GM21526 (cell line): Measurements from ENCODE around the gene TGFA.

Experiments
- ATAC-seq: cut with Tn5 transposase; IDR thresholded peaks from one replicate; pipeline ENCODE4 v1.9.1; 2021; ENCODE audit warnings: moderate library complexity; ENCODE audit not compliant: unreplicated experiment, low FRiP score

Gene TGFA

DNA sequence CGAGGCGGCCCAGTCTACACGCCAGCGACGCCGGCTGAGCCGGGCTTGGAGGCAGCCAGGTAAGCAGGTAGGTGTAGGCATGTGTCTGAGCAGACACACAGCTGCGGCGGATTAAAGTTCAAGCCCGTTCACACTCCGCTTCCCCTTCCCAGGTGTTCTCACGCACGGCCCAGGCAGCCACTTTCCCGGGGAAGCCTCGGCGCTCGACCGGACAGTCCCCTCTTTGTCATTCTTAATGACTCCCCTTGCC, 367 bp downstream of the TGFA start:
- no peak for ATAC-seq

DNA sequence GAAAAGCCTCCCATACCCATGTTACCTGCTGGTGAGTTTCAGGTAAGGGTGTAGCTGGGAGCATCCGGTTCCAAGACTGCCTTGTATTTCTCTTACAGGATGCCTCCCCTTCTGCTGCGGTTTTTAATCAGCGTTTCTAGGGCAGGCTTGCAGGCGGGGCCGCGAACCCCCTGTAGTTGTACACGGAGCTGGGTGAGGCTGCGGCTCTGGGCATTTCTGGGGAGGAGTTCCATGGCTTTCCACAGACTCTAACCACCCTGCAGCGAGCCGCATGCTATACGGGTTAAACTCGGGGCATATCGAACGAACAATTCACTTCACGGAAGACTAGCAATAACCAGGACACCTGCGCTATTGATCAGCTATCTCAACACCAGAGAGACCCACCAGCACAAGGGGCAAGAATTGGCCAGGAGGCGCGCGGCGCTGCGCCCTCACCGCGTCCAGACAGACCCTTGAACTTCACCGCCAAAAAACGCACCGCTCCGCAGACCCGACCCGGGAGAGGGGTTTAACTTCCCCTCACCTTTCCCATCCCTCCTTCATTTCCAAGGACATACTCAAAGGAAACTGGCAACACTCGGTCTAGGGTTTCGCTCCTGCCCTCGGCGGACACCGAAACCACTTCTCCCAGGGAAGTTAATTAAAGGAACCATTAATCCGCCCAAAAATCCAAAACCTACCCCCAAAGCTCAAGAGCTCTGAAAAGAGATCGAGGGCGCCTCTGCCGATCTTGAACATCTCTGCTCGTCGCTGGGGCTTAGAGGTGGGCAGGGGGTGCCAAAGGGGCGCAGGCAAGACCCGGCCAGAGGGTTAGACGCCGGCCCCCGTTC, 909 bp downstream of the TGFA start:
- no peak for ATAC-seq

DNA sequence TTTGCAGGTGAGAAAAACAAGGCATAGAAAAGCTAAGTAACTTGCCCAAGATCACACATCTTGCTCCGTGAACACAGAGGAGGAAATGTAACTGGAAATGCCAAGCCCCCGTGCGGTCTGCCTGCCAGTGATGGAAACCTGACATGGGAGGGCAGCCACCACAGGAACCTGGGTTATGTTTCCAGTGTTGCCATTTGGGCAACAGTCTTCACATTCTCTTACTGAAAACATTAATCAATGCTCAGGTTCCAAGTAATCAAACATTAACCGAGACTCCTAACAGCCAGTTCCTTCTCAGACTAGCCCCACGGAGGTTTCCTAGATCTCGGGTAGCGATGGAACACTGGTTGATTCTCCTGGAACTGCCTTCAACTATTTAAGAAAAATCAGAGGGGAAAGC, 2.5 kb downstream of the TGFA start:
- no peak for ATAC-seq

DNA sequence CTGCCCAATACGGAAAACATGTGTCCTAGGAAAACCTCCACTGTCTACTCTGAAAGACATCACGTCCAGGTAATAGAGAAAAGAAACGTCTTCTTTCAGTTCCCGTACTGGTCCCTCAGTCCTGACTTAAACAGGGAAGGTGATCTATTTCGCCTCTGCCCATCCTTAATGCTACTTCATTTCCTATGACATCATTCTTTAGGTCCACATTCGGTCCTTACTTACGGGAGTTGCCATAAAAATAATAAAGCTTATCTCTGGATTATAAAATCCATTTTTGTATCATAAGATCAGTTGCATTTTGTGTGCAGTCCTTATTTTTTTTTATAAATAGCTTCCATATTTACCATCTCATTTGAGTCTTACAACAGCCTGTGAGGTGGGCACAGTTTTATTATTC, 3.7 kb downstream of the TGFA start:
- no peak for ATAC-seq

DNA sequence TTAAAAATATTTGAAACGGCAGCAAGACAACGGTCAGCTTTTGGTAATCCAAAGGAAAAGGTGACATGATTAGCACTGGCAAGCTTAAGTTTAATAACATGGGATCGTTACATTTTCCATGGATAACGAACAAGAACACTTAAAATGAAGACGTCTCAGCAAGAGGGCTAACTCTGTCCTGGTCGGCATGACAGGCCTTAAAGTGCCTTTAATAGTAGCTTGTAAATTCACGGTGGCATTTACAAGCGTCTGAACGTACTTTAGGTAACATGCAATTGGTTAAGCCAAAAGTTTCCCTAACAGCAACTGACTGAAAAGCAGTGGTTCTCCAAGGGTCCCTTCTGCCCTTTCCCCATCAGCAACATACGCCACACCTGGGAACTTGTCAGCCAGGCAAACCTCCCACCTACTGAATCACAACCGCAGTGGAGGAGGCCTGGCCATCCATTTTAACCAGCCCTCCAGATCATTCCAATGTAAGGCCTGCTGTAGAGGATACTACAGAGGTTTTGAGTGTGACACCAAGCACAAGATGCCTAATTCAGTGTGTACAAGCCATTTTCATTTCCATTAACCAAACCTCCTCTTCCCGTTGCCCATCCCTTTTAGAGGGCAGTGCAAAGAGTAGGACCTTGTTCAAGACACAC, 4.4 kb downstream of the TGFA start:
- no peak for ATAC-seq

DNA sequence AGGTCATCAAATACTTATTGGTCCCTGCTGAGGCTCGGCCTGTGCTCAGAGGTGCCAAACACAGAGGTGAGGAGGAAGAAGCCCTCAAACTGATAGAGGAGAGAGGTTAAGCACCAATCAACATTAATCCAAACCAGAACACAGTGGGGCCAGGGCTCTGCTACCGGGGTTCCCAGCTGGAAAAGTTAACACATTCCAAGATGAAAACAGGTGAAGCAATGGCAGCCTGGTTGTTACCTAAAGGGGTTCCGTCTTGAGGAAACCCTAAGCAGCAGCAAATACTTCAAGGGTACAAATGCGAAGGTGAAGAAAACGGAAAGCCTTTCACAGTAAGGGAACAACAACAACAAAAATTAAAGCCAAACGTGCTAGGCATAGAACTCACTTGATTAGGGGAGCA, 5.4 kb downstream of the TGFA start:
- no peak for ATAC-seq

DNA sequence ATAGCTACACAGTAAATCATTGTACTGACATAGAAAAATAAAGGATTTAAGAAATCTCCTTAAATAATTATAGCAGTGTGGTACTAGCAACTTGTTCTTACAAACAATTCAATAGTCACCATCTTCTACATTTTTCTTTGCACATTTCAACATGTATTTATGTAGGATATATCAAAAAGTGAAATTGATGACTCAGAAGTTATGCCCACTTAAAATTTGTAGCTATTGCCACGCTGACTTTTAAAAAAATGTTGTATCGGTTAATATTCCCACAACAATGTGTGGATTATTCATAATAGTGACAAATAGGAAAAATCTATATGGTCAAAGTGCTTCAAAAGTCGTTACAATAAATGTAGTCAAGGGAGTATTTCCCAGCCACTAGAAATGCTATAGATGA, 6.7 kb downstream of the TGFA start:
- no peak for ATAC-seq

DNA sequence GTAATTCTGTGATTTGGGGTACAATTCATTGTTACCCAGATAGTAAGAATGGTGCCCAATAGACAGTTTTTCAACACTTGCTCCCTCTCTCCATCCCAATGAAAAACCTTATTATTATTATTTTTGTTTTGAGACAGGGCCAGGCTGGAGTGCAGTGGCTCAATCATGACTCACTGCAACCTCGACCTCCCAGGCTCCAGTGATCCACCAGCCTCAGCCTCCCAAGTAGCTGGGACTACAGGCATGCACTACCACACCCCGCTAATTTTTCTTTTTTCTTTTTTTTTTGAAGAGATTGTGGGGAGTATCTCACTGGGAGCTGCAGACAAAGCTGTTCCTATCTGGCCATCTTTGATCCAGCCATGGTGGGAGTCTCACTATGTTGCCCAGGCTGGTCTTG, 7.2 kb downstream of the TGFA start:
- no peak for ATAC-seq

DNA sequence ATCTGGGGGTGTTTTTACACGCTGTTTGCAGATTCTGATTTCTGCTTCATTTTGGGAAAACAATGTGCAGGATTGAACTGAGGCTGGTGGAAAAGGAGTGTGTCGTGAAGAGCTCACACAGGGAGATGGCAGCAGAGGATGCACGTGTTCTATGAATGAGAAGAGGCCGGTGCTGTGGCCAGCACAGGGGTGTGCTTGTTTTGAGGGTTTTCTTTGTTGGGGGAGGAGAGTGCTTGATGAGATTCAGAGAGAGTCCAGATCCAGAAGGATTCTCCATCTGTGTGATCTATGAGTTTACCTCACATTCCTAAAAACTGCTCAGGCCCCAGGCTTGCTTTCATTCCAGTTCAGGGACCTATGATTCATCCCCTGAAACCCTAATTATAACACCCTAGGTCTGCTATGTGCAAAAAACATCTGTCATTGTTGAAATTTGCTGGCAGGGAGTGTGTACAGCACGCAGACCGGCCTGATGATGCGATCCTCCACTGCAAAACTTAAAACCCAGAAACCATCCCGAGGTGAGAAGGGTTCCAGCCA, 12.1 kb downstream of the TGFA start:
- no peak for ATAC-seq

DNA sequence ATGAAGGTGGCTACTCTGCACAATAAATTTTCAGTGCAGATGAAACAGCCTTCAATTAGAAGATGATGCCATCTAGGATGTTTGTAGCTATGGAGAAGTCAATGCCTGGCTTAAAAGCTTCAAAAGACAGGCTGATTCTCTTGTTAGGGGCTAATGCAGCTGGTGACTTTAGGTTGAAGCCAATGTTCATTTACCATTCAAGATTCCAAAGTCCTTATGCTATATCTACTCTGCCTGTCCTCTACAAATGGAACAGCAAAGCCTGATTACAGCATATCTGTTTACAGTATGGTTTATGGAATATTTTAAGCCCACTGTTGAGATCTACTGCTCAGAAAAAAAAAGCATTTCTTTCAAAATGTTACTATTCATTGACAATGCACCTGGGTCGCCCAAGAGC, 15.8 kb downstream of the TGFA start:
- no peak for ATAC-seq

DNA sequence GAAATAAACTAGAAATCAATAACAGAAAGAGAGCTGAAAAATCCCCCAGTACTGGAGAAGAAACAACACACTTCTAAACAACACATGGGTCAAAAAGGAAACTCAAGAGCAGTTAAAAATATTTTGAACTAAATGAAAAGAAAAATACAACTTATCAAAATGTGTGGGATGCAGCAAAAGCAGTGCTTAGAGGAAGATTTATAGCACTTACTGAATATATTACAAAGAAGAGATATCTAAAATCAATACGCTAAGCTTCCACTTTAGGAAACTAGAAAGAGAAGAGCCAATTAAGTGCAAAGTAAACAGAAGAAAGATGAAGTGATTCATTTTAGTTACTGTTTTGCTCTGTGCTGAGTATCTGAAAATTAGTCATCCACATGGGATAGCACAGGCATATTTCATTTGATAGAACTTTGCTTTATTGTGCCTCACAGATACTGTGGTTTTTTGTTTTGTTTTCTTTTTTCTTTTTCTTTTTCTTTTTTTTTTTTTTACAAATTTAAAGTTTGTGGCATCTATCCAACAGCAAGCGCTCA, 17.0 kb downstream of the TGFA start:
- ATAC-seq: no peak

DNA sequence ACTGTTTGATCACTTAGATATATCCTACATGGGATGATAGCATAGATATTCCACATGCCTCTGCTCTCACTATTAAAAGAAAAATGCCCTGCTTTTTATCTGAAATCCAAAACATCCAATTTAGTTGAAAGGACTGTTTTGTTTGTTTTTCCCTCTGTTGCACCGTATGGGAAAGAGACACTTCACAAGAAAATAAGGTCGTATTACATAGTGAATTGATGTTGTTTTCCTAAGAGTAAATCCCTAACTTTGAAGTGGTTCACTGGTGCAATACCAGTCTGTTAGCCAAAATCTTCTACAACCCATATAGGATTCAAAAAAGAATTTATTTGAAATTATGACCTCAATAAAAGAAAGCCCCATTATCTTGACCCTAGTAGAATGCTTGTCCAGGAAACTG, 18.1 kb downstream of the TGFA start:
- no peak for ATAC-seq

DNA sequence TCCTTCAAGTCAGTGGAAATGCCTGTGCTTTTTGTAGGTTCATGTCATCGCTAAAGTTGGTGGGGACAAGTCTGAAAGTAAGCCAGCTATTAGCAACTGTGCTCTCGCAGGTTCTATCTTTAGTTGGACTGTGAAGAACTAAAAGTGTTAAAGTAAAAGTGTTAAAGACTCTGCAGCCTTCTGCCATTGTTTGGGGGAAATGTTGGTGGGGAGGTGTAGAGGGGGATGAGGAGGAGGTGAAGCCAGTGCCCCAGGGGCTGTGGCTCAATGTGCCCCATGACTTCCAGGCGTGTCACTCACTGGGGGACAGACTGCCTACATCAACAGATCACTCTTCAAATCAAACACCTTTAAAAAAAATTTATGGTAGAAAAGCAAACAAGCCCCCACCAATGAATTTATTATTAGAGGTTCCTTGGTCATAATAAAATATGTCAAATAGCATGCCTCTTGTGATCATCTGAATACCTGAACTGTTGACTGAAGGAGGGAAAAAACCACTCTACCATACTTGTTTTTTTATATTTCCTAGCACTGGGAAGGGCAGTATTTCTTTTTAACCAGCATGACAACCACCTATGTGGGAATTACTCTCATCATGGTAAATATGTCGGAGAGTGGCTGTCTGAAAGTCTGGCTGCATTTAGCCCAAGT, 19.3 kb downstream of the TGFA start:
- ATAC-seq: no peak

DNA sequence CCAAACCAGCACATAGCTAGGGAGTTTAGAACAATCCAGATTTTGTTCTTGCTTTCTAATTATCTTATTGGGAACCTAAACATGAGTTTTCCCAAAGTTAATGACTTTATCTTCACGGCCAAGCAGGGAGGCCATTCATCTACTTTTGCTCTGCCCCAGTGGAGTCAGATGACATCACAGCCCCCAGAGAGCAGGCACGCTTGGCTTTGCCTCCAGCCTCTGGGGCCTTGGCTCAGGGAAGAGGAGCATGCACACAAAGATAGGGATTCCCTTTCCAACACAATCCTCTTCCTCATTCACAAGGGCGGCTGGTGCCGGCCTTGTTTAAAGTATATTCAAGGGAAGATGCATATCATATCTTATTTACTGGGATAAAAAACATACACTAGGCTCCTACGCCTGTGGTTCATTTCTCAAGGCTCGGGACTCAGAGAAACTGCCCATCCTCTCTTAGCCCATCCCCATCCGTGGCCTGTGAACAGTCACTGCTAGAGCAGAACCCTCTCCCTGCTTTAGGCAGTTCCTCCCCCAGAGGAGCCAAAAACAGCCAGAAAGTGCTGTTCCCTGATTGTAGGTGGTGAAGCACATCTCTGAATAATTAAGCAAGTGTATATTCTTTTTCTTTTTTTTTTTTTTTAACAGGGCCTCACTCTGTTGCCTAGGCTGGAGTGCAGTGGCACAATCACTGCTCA, 21.2 kb downstream of the TGFA start:
- ATAC-seq: no peak

DNA sequence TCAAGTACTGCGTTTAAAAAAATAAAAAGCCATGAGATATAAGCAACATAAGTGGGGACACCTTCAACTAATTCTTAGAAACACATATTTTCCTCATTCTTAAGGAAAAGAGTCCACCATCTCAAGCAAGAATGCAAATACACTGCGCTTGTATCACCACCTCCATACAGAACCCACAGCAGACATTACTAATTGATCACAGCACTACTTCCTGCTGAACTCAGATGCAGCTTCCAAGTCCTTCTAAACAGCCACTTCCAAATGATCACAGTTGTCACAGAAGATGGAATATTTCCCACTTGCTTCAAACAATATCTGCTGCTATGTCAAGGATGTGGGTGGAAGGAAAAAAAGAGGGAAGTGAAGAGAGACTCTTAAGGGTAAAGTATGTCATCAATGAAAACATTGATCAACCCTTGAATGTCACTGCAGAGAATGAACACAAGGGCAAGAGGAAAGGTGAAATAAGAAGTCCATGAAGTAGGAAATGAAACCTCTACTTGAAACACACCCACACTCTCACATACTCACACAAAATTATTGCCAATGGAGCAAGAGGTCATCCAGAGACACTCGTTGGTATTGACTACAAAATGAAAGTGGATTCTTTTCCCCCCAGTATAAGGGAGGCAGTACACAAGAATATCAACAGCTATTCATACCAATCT, 22.1 kb downstream of the TGFA start:
- ATAC-seq: no peak

DNA sequence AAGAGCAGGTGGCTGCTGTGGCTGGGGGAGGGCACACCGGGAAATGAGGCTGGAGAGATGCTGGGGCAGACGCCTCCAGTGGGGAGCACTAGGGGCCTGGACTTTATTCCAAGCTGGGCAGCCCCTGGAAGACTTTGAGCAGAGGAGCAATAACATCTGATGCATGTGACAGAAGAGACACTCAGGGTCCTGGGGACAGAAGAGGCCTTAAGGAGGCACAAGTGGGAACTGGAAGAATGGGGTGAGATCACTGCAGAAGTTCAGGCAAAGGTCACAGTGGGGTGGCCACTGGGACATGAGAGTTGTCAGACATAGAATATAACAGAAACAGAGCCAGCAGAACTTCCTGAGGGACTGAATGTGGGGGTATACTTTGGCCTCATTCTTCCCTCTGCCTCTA, 24.0 kb downstream of the TGFA start:
- ATAC-seq: no peak

DNA sequence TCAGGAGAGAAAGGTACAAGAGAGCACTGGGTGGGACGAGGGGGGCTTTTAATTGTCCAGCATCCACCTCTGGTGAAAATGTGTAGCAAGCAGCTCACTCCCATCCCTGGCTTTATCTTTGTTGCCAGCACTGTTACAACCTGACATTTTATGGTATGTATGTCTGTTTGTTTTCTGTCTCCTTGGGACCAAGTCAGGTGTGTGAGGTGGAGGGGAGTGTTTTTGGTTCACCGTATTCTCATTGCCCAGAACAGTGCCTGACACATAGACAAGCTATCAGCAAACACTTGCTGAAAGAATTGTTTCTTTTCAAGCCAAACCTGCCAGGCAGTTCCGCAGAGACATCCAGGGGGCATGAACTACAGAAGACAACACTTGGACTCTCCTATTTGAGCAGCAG, 24.7 kb downstream of the TGFA start:
- no peak for ATAC-seq

DNA sequence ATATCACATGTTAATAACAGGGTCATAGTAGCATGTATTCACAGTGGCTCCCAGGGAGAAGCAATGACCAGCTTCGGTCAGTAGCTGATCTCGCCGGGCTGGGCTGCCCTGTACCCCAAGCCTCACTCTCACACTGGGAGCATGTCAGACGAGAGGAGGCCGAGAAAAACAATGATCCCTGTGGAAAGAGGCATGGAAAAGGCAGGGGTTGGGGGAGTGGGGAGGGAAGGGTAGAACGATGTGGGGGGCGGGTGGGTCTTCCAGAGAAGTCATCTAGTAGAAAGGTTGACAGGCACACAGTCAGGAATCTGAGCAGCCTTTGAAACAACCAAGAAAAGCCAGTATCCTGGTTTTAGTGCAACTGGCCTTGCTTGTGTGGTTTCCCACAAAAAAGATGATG, 25.4 kb downstream of the TGFA start:
- ATAC-seq: no peak

DNA sequence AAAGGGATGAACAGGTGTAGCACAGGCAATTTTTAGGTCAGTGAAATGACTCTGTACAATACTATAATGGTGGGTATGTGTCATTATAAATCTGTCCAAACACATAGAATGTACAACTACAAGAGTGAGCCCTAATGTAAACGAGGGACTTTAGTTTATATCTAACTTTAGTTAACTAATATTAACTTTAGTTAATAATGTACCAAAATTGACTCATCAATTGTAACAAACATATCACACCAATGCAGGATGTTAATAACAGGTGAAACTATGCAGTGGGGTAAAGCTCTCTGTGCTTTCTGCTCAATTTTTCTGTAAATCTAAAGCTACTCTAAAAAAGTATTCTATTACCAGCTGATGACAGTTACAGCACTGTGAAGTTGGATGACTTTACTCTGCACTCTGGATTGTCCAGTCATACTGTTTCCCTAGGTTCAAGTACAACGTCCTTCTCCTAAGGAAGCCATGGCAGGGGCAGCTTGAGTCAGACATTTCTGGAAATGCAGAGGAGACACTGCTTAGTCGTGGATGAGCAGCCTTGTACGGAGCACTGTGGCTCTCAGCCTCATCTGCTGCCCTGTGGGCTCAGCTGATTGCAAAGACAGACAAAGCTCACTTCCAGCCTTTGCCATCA, 26.1 kb downstream of the TGFA start:
- no peak for ATAC-seq

DNA sequence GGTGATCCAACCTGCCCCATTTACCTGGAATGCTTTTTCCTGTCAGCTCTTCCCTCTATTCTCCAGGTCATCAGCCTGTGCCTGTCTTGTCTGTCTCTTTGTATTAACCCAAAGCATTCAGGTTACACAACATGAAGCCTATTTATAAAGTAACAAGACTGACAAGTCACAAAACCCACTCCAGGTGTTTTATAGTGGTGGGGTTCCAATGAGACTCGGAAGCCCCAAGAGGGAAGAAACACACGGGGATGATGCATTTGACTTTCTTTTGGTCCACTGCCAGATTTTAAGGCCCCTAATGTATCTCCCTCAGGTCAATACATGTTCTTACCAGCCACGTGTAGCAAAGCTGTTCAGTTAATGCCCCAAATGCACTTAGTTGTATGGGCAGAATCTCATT, 27.5 kb downstream of the TGFA start:
- ATAC-seq: no peak
